Loucy (cell line): ENCODE data around the gene PRR20G.

Source experiments
- EZH2phosphoT487 ChIP-seq: fragments of 200-600 bp; IDR thresholded peaks from 2 replicates; pipeline ENCODE4 v1.6.1; 2018; ENCODE audit warnings: antibody characterized with exemption, mild to moderate bottlenecking, moderate library complexity, borderline replicate concordance
- TF ChIP-seq, protein P1 (sequence below): fragments of 200-600 bp; sonication (generic); conservative IDR thresholded peaks from 2 replicates; pipeline ENCODE4 v1.5.1; 2014; ENCODE audit warnings: mild to moderate bottlenecking, antibody characterized with exemption, low read length

- TF ChIP-seq, protein P1, sequence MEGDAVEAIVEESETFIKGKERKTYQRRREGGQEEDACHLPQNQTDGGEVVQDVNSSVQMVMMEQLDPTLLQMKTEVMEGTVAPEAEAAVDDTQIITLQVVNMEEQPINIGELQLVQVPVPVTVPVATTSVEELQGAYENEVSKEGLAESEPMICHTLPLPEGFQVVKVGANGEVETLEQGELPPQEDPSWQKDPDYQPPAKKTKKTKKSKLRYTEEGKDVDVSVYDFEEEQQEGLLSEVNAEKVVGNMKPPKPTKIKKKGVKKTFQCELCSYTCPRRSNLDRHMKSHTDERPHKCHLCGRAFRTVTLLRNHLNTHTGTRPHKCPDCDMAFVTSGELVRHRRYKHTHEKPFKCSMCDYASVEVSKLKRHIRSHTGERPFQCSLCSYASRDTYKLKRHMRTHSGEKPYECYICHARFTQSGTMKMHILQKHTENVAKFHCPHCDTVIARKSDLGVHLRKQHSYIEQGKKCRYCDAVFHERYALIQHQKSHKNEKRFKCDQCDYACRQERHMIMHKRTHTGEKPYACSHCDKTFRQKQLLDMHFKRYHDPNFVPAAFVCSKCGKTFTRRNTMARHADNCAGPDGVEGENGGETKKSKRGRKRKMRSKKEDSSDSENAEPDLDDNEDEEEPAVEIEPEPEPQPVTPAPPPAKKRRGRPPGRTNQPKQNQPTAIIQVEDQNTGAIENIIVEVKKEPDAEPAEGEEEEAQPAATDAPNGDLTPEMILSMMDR: no peak
- TF ChIP-seq EZH2phosphoT487: no peak
Observed at GRCh38 chr3:127324076-127324475, 36.2 kb upstream of the PRR20G start.
